ENCODE data around the gene CCDC78.

CCDC78 gene

GRCh38 chr16:725041-725376 lies 1.2 kb downstream of the CCDC78 start:
- TF ChIP-seq CTCF (IDR thresholded peaks at IDR 0.05; ENCODE audit: low read length) (no peak), EZH2phosphoT487 (IDR thresholded peaks at IDR 0.05; ENCODE audit: low read length) (no peak), EZH2 (optimal IDR thresholded peaks at IDR 0.05; ENCODE audit: low read depth, low read length) (no peak)
- Histone ChIP-seq H4K20me1 (ENCODE audit: insufficient read depth, low read length) (no peaks in the 10 kb centered on the region), H2AFZ (ENCODE audit: low read length) (no peak overlapping the region), H3K79me2 (ENCODE audit: low read length) (peaks cover 9% of the 10 kb centered on the region; the same call in 1 of the 2 replicates), H3F3A (ENCODE audit: insufficient read depth, low read length) (peaks cover 20% of the 10 kb centered on the region; the same call in 1 of the 2 replicates), H3K27ac (ENCODE audit: low read length) (no peak overlapping the region), H3K36me3 (replicated peaks; ENCODE audit: insufficient read depth, low read length) (no peaks in the 10 kb centered on the region), H3K4me1 (ENCODE audit: low read length) (peaks cover 6% of the 10 kb centered on the region), H3K9me3 (replicated peaks; ENCODE audit: insufficient read depth, low read length) (no peaks in the 10 kb centered on the region), H3K9me2 (replicated peaks; ENCODE audit: insufficient read depth, low read length) (no peaks in the 10 kb centered on the region), H3K4me2 (ENCODE audit: low read depth, low read length) (no peak overlapping the region), H3K27me3 (replicated peaks; ENCODE audit: insufficient read depth, low read length) (no peaks in the 10 kb centered on the region), H3K4me3 (ENCODE audit: low read length) (no peak overlapping the region), H3K9ac (ENCODE audit: low read length) (no peak overlapping the region)
- DNase-seq, result no peak

DNA sequence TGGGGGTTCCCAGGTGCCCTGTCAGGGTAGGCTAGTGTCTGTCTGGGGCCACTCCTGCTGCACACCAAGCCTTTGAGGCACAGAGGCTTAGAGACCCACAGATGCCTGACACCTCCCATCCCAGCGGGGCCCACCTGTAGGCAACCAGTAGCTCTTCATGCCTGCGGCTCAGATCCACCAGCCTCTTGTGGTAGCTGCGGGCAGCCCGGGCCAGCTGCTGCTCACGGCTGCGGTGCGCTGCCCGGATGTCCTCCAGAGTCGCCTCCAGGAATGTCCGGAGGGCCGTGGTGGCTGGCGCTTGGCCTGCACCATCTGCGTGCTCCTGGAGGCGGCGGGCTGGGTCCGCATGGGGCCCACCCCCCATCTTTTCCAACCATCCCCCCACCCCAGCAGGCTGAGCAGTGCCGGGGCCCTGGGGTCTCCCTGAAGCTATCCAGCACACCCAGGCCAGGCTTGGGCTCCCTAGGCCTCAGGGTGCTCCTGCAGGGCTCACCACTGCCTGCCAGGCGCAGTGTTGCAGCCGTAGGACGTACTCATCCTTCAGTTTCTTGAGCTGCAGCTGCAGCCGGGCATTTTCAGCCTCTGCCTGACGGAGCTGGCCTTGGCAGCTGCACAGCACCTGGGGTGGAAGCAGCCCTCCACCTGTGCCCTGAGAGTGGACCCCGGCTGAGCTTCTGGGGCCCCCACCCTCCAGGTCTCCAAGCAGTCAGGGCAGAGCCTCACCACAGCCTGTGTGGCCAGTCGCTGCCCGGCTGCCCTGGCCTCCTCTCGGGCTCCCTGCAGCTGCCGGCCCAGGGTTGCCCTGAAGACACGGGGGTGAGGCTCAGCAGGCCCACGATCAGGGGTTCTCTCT lies 1.8 kb downstream of the CCDC78 start:
- H3K9me2 ChIP-seq (replicated peaks; ENCODE audit: insufficient read depth, low read length), result no peaks in the 10 kb centered on the region
- no peak overlapping the region for H2AFZ ChIP-seq (ENCODE audit: low read length)
- H3F3A ChIP-seq (ENCODE audit: insufficient read depth, low read length), result peaks cover 23% of the 10 kb centered on the region; the same call in 1 of the 2 replicates
- peaks cover 9% of the 10 kb centered on the region; the same call in 1 of the 2 replicates for H3K79me2 ChIP-seq (ENCODE audit: low read length)
- H3K36me3 ChIP-seq (replicated peaks; ENCODE audit: insufficient read depth, low read length), result no peaks in the 10 kb centered on the region
- H4K20me1 ChIP-seq (ENCODE audit: insufficient read depth, low read length), result no peaks in the 10 kb centered on the region
- TF ChIP-seq CTCF (IDR thresholded peaks at IDR 0.05; ENCODE audit: low read length) (no peak), EZH2 (optimal IDR thresholded peaks at IDR 0.05; ENCODE audit: low read depth, low read length) (no peak), EZH2phosphoT487 (IDR thresholded peaks at IDR 0.05; ENCODE audit: low read length) (no peak)
- no peaks in the 10 kb centered on the region for H3K27me3 ChIP-seq (replicated peaks; ENCODE audit: insufficient read depth, low read length)
- no peak overlapping the region for H3K9ac ChIP-seq (ENCODE audit: low read length)
- peaks cover 9% of the 10 kb centered on the region for H3K4me1 ChIP-seq (ENCODE audit: low read length)
- H3K27ac ChIP-seq (ENCODE audit: low read length), result no peak overlapping the region
- H3K4me2 ChIP-seq (ENCODE audit: low read depth, low read length), result no peak overlapping the region
- no peaks in the 10 kb centered on the region for H3K9me3 ChIP-seq (replicated peaks; ENCODE audit: insufficient read depth, low read length)
- DNase-seq, result no peak
- no peak overlapping the region for H3K4me3 ChIP-seq (ENCODE audit: low read length)

- DNase-seq, result no peak
- Histone ChIP-seq H3K9me3 (replicated peaks; ENCODE audit: insufficient read depth, low read length) (no peaks in the 10 kb centered on the region), H3K79me2 (ENCODE audit: low read length) (peaks cover 9% of the 10 kb centered on the region; the same call in 1 of the 2 replicates), H3K9ac (ENCODE audit: low read length) (no peak overlapping the region), H3K4me2 (ENCODE audit: low read depth, low read length) (no peak overlapping the region), H4K20me1 (ENCODE audit: insufficient read depth, low read length) (no peaks in the 10 kb centered on the region), H3K36me3 (replicated peaks; ENCODE audit: insufficient read depth, low read length) (no peaks in the 10 kb centered on the region), H3K4me1 (ENCODE audit: low read length) (peaks cover 9% of the 10 kb centered on the region), H3K4me3 (ENCODE audit: low read length) (no peak overlapping the region), H3K27ac (ENCODE audit: low read length) (no peak overlapping the region), H2AFZ (ENCODE audit: low read length) (no peak overlapping the region), H3F3A (ENCODE audit: insufficient read depth, low read length) (peaks cover 23% of the 10 kb centered on the region; the same call in 1 of the 2 replicates), H3K9me2 (replicated peaks; ENCODE audit: insufficient read depth, low read length) (no peaks in the 10 kb centered on the region), H3K27me3 (replicated peaks; ENCODE audit: insufficient read depth, low read length) (no peaks in the 10 kb centered on the region)
- TF ChIP-seq EZH2 (optimal IDR thresholded peaks at IDR 0.05; ENCODE audit: low read depth, low read length), result no peak
- TF ChIP-seq CTCF (IDR thresholded peaks at IDR 0.05; ENCODE audit: low read length), result no peak
- no peak for TF ChIP-seq EZH2phosphoT487 (IDR thresholded peaks at IDR 0.05; ENCODE audit: low read length)
Observed at GRCh38 chr16:723695-724094, 2.5 kb downstream of the CCDC78 start.
